ENCODE measurements around the gene TTLL7. TPM values are rescaled to one million over a fixed set of nuclear protein-coding genes. Genes with fewer than 3 reads are reported as not detected.

TTLL7 gene
- total and polyA plus RNA-seq, 2 donors (not counting 1 experiment from before 2014, with no cell fraction given): 0.01 TPM; not detected in 1

GRCh38 chr1:83931658-83932253, 67.2 kb downstream of the TTLL7 start:
- H3K27ac Mint-ChIP-seq: no peak overlapping the region
- no peak overlapping the region for H3K4me3 Mint-ChIP-seq
- no peak for TF ChIP-seq EZH2 (IDR thresholded peaks at IDR 0.05; ENCODE audit: borderline replicate concordance, insufficient read depth, low read depth, low read length, poor library complexity, severe bottlenecking)
- peak; percentile 81 for TF ChIP-seq CTCF (IDR thresholded peaks at IDR 0.05)
- Histone ChIP-seq H3K9me3 (ENCODE audit: control extremely low read depth in 1 of 3, control insufficient read depth in 2 of 3, insufficient read depth in 1 of 3, low read length in 2 of 3) (no peaks in the 10 kb centered on the region), H2AFZ (ENCODE audit: insufficient read depth, low read depth, low read length, poor library complexity, severe bottlenecking) (peak overlapping the region; percentile 6), H4K20me1 (ENCODE audit: control insufficient read depth, insufficient read depth, low read length, poor library complexity, severe bottlenecking) (no peaks in the 10 kb centered on the region), H3K79me2 (ENCODE audit: control insufficient read depth, insufficient read depth, low read length) (no peaks in the 10 kb centered on the region), H3K4me3 (ENCODE audit: control extremely low read depth in 1 of 5, extremely low read depth in 1 of 5, insufficient read depth in 1 of 5, low read depth in 2 of 5, low read length in 4 of 5) (no peak overlapping the region), H3K4me1 (ENCODE audit: control insufficient read depth in 2 of 2, insufficient read depth in 2 of 2, low read length in 2 of 2) (no peaks in the 10 kb centered on the region), H3K36me3 (replicated peaks in 1 of 2; ENCODE audit: control extremely low read depth in 1 of 2, control insufficient read depth in 1 of 2, extremely low read depth in 1 of 2, insufficient read depth in 2 of 2, low read length in 1 of 2) (no peaks in the 10 kb centered on the region), H3K9ac (ENCODE audit: low read length) (no peak overlapping the region), H3K27me3 (replicated peaks in 1 of 4; ENCODE audit: control extremely low read depth in 1 of 4, control insufficient read depth in 3 of 4, insufficient read depth in 4 of 4, low read length in 3 of 4) (no peaks in the 10 kb centered on the region), H3K4me2 (replicated peaks; ENCODE audit: low read depth, low read length, poor library complexity, severe bottlenecking) (no peak overlapping the region), H3K27ac (ENCODE audit: low read length in 2 of 2) (no peak overlapping the region)
- peak; percentile 54 for DNase-seq
- no CpG with 5 or more reads among the region's 2 CpGs for WGBS (ENCODE audit: insufficient coverage)
- no peaks in the 10 kb centered on the region for H3K4me1 Mint-ChIP-seq
- intact Hi-C loops (cut with micrococcal nuclease): loop anchor here (1.0 to 10.0 kb wide), 5 partner anchors 192 to 1003 kb away; no protein-coding TSS in a partner anchor
- ATAC-seq (ENCODE audit: low read depth): peak; percentile 41
- POLR2A ChIA-PET: no interaction called here
- no peaks in the 10 kb centered on the region for H3K9me3 Mint-ChIP-seq (ENCODE audit: insufficient read depth)
- no peaks in the 10 kb centered on the region for H3K27me3 Mint-ChIP-seq
- CTCF ChIA-PET: interaction anchor here (0.8 to 6.3 kb wide), 16 partner anchors 10 to 1003 kb away, joined by 3 to 93 read pairs (median 5); no protein-coding TSS in a partner anchor

- Mint-ChIP-seq H3K27ac (no peak overlapping the region), H3K4me1 (no peaks in the 10 kb centered on the region), H3K4me3 (no peak overlapping the region), H3K27me3 (no peaks in the 10 kb centered on the region), H3K9me3 (ENCODE audit: insufficient read depth) (no peaks in the 10 kb centered on the region)
- ATAC-seq (ENCODE audit: low read depth) (no peak), DNase-seq (no peak)
- Histone ChIP-seq H3K27me3 (replicated peaks in 1 of 4; ENCODE audit: control extremely low read depth in 1 of 4, control insufficient read depth in 3 of 4, insufficient read depth in 4 of 4, low read length in 3 of 4) (no peaks in the 10 kb centered on the region), H2AFZ (ENCODE audit: insufficient read depth, low read depth, low read length, poor library complexity, severe bottlenecking) (no peak overlapping the region), H3K27ac (ENCODE audit: low read length in 2 of 2) (no peak overlapping the region), H3K4me1 (ENCODE audit: control insufficient read depth in 2 of 2, insufficient read depth in 2 of 2, low read length in 2 of 2) (no peaks in the 10 kb centered on the region), H4K20me1 (ENCODE audit: control insufficient read depth, insufficient read depth, low read length, poor library complexity, severe bottlenecking) (no peaks in the 10 kb centered on the region), H3K9ac (ENCODE audit: low read length) (no peak overlapping the region), H3K4me2 (replicated peaks; ENCODE audit: low read depth, low read length, poor library complexity, severe bottlenecking) (no peak overlapping the region), H3K79me2 (ENCODE audit: control insufficient read depth, insufficient read depth, low read length) (no peaks in the 10 kb centered on the region), H3K9me3 (ENCODE audit: control extremely low read depth in 1 of 3, control insufficient read depth in 2 of 3, insufficient read depth in 1 of 3, low read length in 2 of 3) (no peaks in the 10 kb centered on the region), H3K4me3 (ENCODE audit: control extremely low read depth in 1 of 5, extremely low read depth in 1 of 5, insufficient read depth in 1 of 5, low read depth in 2 of 5, low read length in 4 of 5) (no peak overlapping the region), H3K36me3 (replicated peaks in 1 of 2; ENCODE audit: control extremely low read depth in 1 of 2, control insufficient read depth in 1 of 2, extremely low read depth in 1 of 2, insufficient read depth in 2 of 2, low read length in 1 of 2) (no peaks in the 10 kb centered on the region)
- CTCF ChIA-PET: interaction anchor here (0.9 to 6.3 kb wide), 8 partner anchors 10 to 1007 kb away, joined by 3 to 93 read pairs (median 6); no protein-coding TSS in a partner anchor
- TF ChIP-seq CTCF (IDR thresholded peaks at IDR 0.05): no peak
- no peak for TF ChIP-seq EZH2 (IDR thresholded peaks at IDR 0.05; ENCODE audit: borderline replicate concordance, insufficient read depth, low read depth, low read length, poor library complexity, severe bottlenecking)
- intact Hi-C loops (cut with micrococcal nuclease): no loop called here
- WGBS (ENCODE audit: insufficient coverage): no CpG with 5 or more reads among the region's 1 CpG
- POLR2A ChIA-PET: no interaction called here
Observed at GRCh38 chr1:83929184-83929583, 69.7 kb downstream of the TTLL7 start.

Measured in B cell (primary cell).